HepG2 (cell line): ENCODE results near the gene WDR5B. TPM values are rescaled to one million over a fixed set of nuclear protein-coding genes. Genes with fewer than 3 reads are reported as not detected.

Source experiments
- AGO2 ChIP-seq: fragments of 200-400 bp; formaldehyde crosslinking; optimal IDR thresholded peaks from 2 replicates; pipeline ENCODE3; 2017; ENCODE audit warnings: mild to moderate bottlenecking, low read depth, low read length, moderate library complexity
- ATF6 ChIP-seq: sonication (generic); formaldehyde crosslinking; conservative IDR thresholded peaks from 2 replicates; pipeline ENCODE4 v1.4.0; 2020; ENCODE audit warnings: missing genetic modification reagents
- BCL3 ChIP-seq: sonication (generic); formaldehyde crosslinking; IDR thresholded peaks from 2 replicates; pipeline ENCODE4 v1.5.1; 2020; ENCODE audit warnings: mild to moderate bottlenecking, missing genetic modification reagents, moderate library complexity
- E2F5 ChIP-seq: sonication (generic); formaldehyde crosslinking; conservative IDR thresholded peaks from 2 replicates; pipeline ENCODE4 v1.4.0; 2020; ENCODE audit warnings: missing genetic modification reagents
- HCFC1 ChIP-seq: fragments of 150-350 bp; IDR thresholded peaks from 2 replicates; pipeline ENCODE4 v1.6.1; 2014; ENCODE audit warnings: low read depth, low read length
- HHEX ChIP-seq: IDR thresholded peaks from 2 replicates; pipeline ENCODE4 v1.6.1; 2016; ENCODE audit warnings: control low read depth
- HNRNPL ChIP-seq: fragments of 200-400 bp; formaldehyde crosslinking; IDR thresholded peaks from 2 replicates; pipeline ENCODE4 v1.6.1; 2017; ENCODE audit warnings: mild to moderate bottlenecking, low read depth, low read length
- LCORL ChIP-seq, 2 experiments: fragments of 450-650 bp in 1 of 2; sonication (generic) in 1 of 2; formaldehyde crosslinking in 1 of 2; IDR thresholded peaks; 2 replicates each; pipeline versions ENCODE4 v1.5.0 to v1.6.1; 2017 to 2020; ENCODE audit warnings: antibody characterized with exemption in 1 of 2, missing genetic modification reagents in 1 of 2
- MBD4 ChIP-seq: IDR thresholded peaks from 2 replicates; pipeline ENCODE4 v1.6.1; 2012; ENCODE audit warnings: low read length, inconsistent platforms, borderline replicate concordance
- MYPOP ChIP-seq: sonication (generic); formaldehyde crosslinking; IDR thresholded peaks from 2 replicates; pipeline ENCODE4 v1.8.1; 2023; ENCODE audit warnings: mild to moderate bottlenecking, moderate library complexity, missing genetic modification reagents
- NCOR1 ChIP-seq: fragments of 200-600 bp; sonication (generic); IDR thresholded peaks from 2 replicates; pipeline ENCODE4 v1.7.0; 2017; ENCODE audit warnings: antibody characterized with exemption, low read length, borderline replicate concordance
- NFIB ChIP-seq: sonication (generic); formaldehyde crosslinking; IDR thresholded peaks from 2 replicates; pipeline ENCODE4 v1.9.0; 2021; ENCODE audit warnings: missing genetic modification reagents, mild to moderate bottlenecking, borderline replicate concordance
- NPAS2 ChIP-seq: sonication (generic); formaldehyde crosslinking; IDR thresholded peaks from 2 replicates; pipeline ENCODE4 v1.8.0; 2022; ENCODE audit warnings: mild to moderate bottlenecking, missing genetic modification reagents, borderline replicate concordance
- SNRNP70 ChIP-seq: fragments of 200-400 bp; formaldehyde crosslinking; IDR thresholded peaks from 2 replicates; pipeline ENCODE4 v1.6.1; 2017; ENCODE audit warnings: mild to moderate bottlenecking, low read depth, low read length, moderate library complexity
- ZEB1 ChIP-seq: IDR thresholded peaks from 2 replicates; pipeline ENCODE4 v1.6.1; 2012; ENCODE audit warnings: mild to moderate bottlenecking, low read depth, inconsistent platforms; ENCODE audit not compliant: insufficient replicate concordance
- ZNF263 ChIP-seq: sonication (generic); formaldehyde crosslinking; IDR thresholded peaks from 2 replicates; pipeline ENCODE4 v1.4.0; 2020; ENCODE audit warnings: missing genetic modification reagents
- ZNF280D ChIP-seq: sonication (generic); formaldehyde crosslinking; IDR thresholded peaks from 2 replicates; pipeline ENCODE4 v1.5.1; 2020; ENCODE audit warnings: mild to moderate bottlenecking, missing genetic modification reagents
- ZNF510 ChIP-seq: sonication (generic); formaldehyde crosslinking; IDR thresholded peaks from 2 replicates; pipeline ENCODE4 v1.4.0; 2020; ENCODE audit warnings: low read depth, mild to moderate bottlenecking, missing genetic modification reagents
- ZNF629 ChIP-seq: sonication (generic); formaldehyde crosslinking; conservative IDR thresholded peaks from 2 replicates; pipeline ENCODE4 v1.5.0; 2020; ENCODE audit warnings: missing genetic modification reagents
- ZNF670 ChIP-seq: sonication (generic); formaldehyde crosslinking; IDR thresholded peaks from 2 replicates; pipeline ENCODE4 v1.8.0; 2022; ENCODE audit warnings: mild to moderate bottlenecking, missing genetic modification reagents, borderline replicate concordance
- ZNF737 ChIP-seq: sonication (generic); formaldehyde crosslinking; IDR thresholded peaks from 2 replicates; pipeline ENCODE4 v1.5.0; 2020; ENCODE audit warnings: missing genetic modification reagents, mild to moderate bottlenecking, borderline replicate concordance
- polyA plus RNA-seq, 8 experiments: library from polyadenylated mRNA; depleted of rRNA in 3 of 8; stranded (reverse) in 7 of 8; unstranded in 1 of 8; fragments of >200 nt; fragmentation: Illumina TruSeq in 4 of 8; extraction: Trizol in 4 of 8; gene quantifications; 2 replicates each; pipeline versions ENCODE4 v1.2.1 to v1.2.3, GENCODE V29; 2011 to 2016; ENCODE audit warnings: low read depth in 4 of 8, missing spikeins in 1 of 8, mixed read lengths in 1 of 8; ENCODE audit not compliant: insufficient read depth in 1 of 8
- total RNA-seq, 5 experiments: library from RNA; depleted of rRNA; stranded (reverse); fragments of >200 nt; fragmentation: Illumina TruSeq; extraction: Trizol; gene quantifications; 2 replicates each; pipeline ENCODE4 v1.2.3, GENCODE V29; 2016; ENCODE audit warnings: low read depth in 1 of 5

Gene WDR5B
- total and polyA plus RNA-seq, 2 of the 13 experiments (the other 11 are each of a cell fraction or from before 2014, with no cell fraction given), result 2.5 to 3.6 TPM

GRCh38 chr3:122391681-122392446 is 24.0 kb downstream of the WDR5B start (continued):
- TF ChIP-seq E2F5 (CRISPR knock-in tag) (no peak), ZNF280D (CRISPR knock-in tag) (no peak), ATF6 (CRISPR knock-in tag) (no peak), ZNF510 (no peak), ZNF670 (CRISPR knock-in tag) (no peak), ZNF737 (CRISPR knock-in tag) (no peak), ZEB1 (no peak), BCL3 (no peak), LCORL (IDR thresholded peaks at IDR 0.05) (no peak), LCORL (CRISPR knock-in tag; IDR thresholded peaks at IDR 0.05) (peak; percentile 68), NCOR1 (peak; percentile 75), ZNF629 (CRISPR knock-in tag) (peak; percentile 23; the same call in 1 of the 2 replicates), HNRNPL (no peak), MYPOP (CRISPR knock-in tag) (no peak), HCFC1 (no peak), NPAS2 (CRISPR knock-in tag) (no peak), MBD4 (no peak), HHEX (CRISPR knock-in tag) (no peak), SNRNP70 (no peak), AGO2 (no peak), ZNF263 (CRISPR knock-in tag) (no peak), NFIB (CRISPR knock-in tag) (no peak)
